ENCODE results near the gene SOX4. TPM values are rescaled to one million over a fixed set of nuclear protein-coding genes. Genes with fewer than 3 reads are reported as not detected.

Gene SOX4
- total RNA-seq, 2 donors from 2014 or later = 95.9 to 96.7 TPM

DNA sequence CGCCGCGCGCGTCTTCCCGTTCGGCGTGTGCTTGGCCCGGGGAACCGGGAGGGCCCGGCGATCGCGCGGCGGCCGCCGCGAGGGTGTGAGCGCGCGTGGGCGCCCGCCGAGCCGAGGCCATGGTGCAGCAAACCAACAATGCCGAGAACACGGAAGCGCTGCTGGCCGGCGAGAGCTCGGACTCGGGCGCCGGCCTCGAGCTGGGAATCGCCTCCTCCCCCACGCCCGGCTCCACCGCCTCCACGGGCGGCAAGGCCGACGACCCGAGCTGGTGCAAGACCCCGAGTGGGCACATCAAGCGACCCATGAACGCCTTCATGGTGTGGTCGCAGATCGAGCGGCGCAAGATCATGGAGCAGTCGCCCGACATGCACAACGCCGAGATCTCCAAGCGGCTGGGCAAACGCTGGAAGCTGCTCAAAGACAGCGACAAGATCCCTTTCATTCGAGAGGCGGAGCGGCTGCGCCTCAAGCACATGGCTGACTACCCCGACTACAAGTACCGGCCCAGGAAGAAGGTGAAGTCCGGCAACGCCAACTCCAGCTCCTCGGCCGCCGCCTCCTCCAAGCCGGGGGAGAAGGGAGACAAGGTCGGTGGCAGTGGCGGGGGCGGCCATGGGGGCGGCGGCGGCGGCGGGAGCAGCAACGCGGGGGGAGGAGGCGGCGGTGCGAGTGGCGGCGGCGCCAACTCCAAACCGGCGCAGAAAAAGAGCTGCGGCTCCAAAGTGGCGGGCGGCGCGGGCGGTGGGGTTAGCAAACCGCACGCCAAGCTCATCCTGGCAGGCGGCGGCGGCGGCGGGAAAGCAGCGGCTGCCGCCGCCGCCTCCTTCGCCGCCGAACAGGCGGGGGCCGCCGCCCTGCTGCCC is 1.1 kb downstream of the SOX4 start:
- peak; percentile 60 for DNase-seq
- H3K4me3 Mint-ChIP-seq = no peak overlapping the region

DNA sequence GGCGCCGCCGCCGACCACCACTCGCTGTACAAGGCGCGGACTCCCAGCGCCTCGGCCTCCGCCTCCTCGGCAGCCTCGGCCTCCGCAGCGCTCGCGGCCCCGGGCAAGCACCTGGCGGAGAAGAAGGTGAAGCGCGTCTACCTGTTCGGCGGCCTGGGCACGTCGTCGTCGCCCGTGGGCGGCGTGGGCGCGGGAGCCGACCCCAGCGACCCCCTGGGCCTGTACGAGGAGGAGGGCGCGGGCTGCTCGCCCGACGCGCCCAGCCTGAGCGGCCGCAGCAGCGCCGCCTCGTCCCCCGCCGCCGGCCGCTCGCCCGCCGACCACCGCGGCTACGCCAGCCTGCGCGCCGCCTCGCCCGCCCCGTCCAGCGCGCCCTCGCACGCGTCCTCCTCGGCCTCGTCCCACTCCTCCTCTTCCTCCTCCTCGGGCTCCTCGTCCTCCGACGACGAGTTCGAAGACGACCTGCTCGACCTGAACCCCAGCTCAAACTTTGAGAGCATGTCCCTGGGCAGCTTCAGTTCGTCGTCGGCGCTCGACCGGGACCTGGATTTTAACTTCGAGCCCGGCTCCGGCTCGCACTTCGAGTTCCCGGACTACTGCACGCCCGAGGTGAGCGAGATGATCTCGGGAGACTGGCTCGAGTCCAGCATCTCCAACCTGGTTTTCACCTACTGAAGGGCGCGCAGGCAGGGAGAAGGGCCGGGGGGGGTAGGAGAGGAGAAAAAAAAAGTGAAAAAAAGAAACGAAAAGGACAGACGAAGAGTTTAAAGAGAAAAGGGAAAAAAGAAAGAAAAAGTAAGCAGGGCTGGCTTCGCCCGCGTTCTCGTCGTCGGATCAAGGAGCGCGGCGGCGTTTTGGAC is 2.0 kb downstream of the SOX4 start:
- no peak for DNase-seq
- peaks cover 32% of the 10 kb centered on the region for H3K36me3 Mint-ChIP-seq (ENCODE audit: low read depth)

More for the DNA sequence above, 1.1 kb downstream of the SOX4 start:
- H3K27ac ChIP-seq (ENCODE audit: low read depth, low read length) = peak overlapping the region; percentile 75
- H3K9me3 ChIP-seq (ENCODE audit: control insufficient read depth, low read length) = no peaks in the 10 kb centered on the region
- H3K36me3 Mint-ChIP-seq (ENCODE audit: low read depth) = peaks cover 32% of the 10 kb centered on the region
- H3K9ac ChIP-seq (ENCODE audit: extremely low read depth, low read length, poor library complexity, severe bottlenecking) = peak overlapping the region; percentile 80
- TF ChIP-seq, protein P1, sequence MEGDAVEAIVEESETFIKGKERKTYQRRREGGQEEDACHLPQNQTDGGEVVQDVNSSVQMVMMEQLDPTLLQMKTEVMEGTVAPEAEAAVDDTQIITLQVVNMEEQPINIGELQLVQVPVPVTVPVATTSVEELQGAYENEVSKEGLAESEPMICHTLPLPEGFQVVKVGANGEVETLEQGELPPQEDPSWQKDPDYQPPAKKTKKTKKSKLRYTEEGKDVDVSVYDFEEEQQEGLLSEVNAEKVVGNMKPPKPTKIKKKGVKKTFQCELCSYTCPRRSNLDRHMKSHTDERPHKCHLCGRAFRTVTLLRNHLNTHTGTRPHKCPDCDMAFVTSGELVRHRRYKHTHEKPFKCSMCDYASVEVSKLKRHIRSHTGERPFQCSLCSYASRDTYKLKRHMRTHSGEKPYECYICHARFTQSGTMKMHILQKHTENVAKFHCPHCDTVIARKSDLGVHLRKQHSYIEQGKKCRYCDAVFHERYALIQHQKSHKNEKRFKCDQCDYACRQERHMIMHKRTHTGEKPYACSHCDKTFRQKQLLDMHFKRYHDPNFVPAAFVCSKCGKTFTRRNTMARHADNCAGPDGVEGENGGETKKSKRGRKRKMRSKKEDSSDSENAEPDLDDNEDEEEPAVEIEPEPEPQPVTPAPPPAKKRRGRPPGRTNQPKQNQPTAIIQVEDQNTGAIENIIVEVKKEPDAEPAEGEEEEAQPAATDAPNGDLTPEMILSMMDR (conservative IDR thresholded peaks at IDR 0.05) = no peak
- 0% methylated on average over 31 to 112 of the region's 112 CpGs for WGBS, 2 experiments (ENCODE audit: insufficient coverage in 1 of 2, insufficient read length in 1 of 2)
- H3K36me3 ChIP-seq (ENCODE audit: control insufficient read depth, insufficient read depth, low read length) = peaks cover 24% of the 10 kb centered on the region
- H3K27me3 Mint-ChIP-seq (ENCODE audit: insufficient read depth) = no peaks in the 10 kb centered on the region
- H3K9me3 Mint-ChIP-seq = no peaks in the 10 kb centered on the region
- H3K27ac Mint-ChIP-seq = peak overlapping the region; percentile 97
- H3K4me1 Mint-ChIP-seq = peaks cover 18% of the 10 kb centered on the region
- peak overlapping the region; percentile 92 for H3K4me3 ChIP-seq (ENCODE audit: low read length)
- peaks cover 4% of the 10 kb centered on the region for H3K4me1 ChIP-seq (ENCODE audit: control insufficient read depth, insufficient read depth, low read length)
- no peaks in the 10 kb centered on the region for H3K27me3 ChIP-seq (ENCODE audit: control insufficient read depth, insufficient read depth, low read length, poor library complexity, severe bottlenecking)

More for the DNA sequence above, 2.0 kb downstream of the SOX4 start:
- peak overlapping the region; percentile 80 for H3K9ac ChIP-seq (ENCODE audit: extremely low read depth, low read length, poor library complexity, severe bottlenecking)
- H3K36me3 ChIP-seq (ENCODE audit: control insufficient read depth, insufficient read depth, low read length) = peaks cover 25% of the 10 kb centered on the region
- Mint-ChIP-seq H3K27ac (peak overlapping the region; percentile 97), H3K27me3 (ENCODE audit: insufficient read depth) (no peaks in the 10 kb centered on the region), H3K9me3 (no peaks in the 10 kb centered on the region), H3K4me1 (peaks cover 13% of the 10 kb centered on the region), H3K4me3 (no peak overlapping the region)
- no peaks in the 10 kb centered on the region for H3K27me3 ChIP-seq (ENCODE audit: control insufficient read depth, insufficient read depth, low read length, poor library complexity, severe bottlenecking)
- peak overlapping the region; percentile 75 for H3K27ac ChIP-seq (ENCODE audit: low read depth, low read length)
- 0% methylated on average over 24 to 108 of the region's 108 CpGs for WGBS, 2 experiments (ENCODE audit: insufficient coverage in 1 of 2, insufficient read length in 1 of 2)
- H3K4me3 ChIP-seq (ENCODE audit: low read length) = peak overlapping the region; percentile 92
- no peaks in the 10 kb centered on the region for H3K9me3 ChIP-seq (ENCODE audit: control insufficient read depth, low read length)
- H3K4me1 ChIP-seq (ENCODE audit: control insufficient read depth, insufficient read depth, low read length) = peaks cover 4% of the 10 kb centered on the region
- TF ChIP-seq, protein P1 (conservative IDR thresholded peaks at IDR 0.05) = peak; percentile 49
